GM19455 (cell line): Measurements from ENCODE around the gene ZNF605.
A peak's percentile ranks its signal among the peaks of the same experiment; 100 is the strongest.
"Not testable (repeated sequence)": the region's sequence is repeated elsewhere in the genome, so short reads cannot be mapped to it uniquely, and the experiment has no call there.

Source experiments
- ATAC-seq: cut with Tn5 transposase; IDR thresholded peaks from one replicate; pipeline ENCODE4 v1.9.1; 2021; ENCODE audit not compliant: unreplicated experiment

ZNF605 gene

DNA sequence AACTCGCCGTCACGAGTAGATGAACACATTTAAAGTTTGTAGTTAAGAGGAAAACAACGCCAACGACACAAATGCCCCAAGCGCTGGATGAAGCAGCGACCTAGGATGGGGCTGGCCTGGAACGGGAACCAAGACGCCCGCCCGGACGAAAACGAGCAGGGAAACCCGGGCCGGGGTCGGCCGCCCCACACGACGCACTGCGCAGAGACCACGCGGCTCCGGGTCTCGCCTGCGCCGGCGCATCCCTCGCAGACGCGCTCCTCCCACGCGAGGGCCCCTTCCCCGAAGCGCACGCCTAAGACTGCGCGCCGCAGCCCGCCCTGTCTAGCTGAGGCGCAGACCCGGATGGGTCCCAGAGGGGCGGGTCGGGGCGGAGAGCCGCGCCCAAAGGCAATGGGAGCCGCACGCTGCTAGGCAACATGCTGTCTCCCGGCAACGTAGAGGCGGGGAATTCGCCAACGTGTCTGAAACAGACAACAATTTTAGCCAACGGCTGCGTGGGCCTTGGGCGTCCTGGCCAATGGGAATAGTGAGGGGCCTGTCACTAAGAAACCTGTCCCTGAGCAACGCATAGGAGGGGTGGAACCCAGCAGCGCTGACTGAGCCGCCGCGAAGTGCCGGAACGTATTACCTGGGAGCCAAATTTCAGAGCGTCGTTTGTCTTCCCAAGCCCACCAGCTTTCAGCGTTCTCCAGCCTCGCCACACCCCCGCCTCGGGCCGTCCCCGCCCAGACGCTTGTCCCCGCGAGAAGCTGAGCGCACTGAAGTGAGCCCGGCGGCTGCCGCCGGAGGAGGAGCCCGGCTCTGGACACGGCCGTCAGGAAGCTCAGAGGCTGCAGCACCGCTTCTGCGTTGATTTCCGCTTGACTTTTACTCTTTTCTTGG lies 47.7 kb downstream of the ZNF605 start:
- peak; percentile 96 for ATAC-seq

GRCh38 chr12:132907789-132908144 lies 48.3 kb downstream of the ZNF605 start:
- ATAC-seq, result not testable (repeated sequence)

- no peak for ATAC-seq
These were observed 48.9 kb downstream of the ZNF605 start for GRCh38 chr12:132907216-132907615.

DNA sequence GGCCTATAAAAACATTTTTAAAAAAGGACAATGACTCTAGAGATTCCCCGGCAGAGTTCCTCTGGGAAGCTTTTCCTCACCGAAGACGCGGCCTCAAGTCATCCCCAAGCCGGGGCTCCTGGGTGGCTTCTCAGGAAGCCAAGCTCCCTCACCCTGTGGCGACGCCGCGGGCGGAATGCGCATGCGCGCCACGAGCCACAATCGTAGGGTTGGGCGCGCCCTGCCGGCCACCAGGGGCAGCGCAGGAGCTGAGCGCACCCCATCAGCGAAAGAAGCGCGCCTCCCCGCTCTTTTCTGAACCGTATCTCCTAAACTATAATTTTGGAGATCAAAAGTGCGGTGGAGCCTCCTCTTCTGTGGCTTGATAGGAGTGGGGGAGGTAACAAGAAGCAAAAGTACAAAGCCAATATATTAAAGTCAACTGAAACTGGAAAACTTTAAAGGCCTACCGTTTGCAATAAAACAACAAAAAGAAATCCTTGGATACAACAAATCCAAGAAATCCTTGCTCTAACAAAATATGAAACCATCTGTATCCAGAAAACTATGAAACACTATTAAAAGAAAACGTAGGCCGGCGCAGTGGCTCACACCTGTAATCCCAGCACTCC lies 51.3 kb downstream of the ZNF605 start:
- ATAC-seq, result no peak

- ATAC-seq, result no peak
These were observed 57.1 kb downstream of the ZNF605 start for GRCh38 chr12:132899033-132899432.

GRCh38 chr12:132888852-132889251 lies 67.3 kb downstream of the ZNF605 start:
- ATAC-seq, result no peak

DNA sequence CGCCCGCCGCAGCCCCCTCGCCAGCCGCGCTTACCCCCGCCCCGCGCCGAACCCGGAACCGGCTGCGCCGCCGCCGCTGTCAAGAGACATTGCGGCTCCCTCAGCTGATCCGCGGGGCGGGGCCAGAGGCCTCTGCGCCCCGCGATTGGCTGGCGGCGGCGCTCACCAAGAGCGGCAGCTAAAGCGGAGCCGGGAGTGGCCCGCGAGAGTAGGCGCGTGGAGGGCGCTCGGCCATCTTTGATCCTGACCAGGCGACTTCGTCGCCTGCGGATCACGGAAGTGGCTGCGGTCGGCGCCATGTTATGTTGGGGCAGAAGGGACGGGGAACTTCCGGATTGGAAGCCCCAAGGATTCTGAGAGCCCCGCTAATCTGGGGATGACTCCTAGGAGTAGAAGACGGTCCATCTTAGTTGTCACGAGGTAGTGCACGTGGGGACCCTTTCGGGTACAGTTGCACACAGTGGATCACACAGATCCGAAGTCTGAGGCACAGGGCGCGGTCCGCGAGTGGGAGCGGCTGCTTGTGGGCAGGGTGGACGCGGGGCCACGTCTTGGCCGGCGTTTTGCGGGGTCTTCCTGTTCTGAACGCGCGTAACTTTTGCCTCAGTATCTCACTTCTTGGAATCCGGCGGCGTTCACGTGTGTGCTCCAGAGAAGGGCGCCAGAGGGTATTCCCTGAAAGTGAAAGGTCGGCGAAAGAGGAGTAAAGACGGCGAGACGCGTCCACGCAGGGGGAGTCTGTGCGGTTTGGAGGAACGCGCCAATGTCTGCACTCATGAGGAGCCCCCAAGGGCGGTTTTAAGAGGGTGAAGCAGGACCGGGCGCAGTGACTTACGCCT lies 68.4 kb downstream of the ZNF605 start, which contains the start of gene CHFR:
Gene CHFR (minus strand): TSS at position 93 of the 839 bp plus-strand sequence. CDS start 277 bp downstream, outside the sequence.
- ATAC-seq, result peak; percentile 98

DNA sequence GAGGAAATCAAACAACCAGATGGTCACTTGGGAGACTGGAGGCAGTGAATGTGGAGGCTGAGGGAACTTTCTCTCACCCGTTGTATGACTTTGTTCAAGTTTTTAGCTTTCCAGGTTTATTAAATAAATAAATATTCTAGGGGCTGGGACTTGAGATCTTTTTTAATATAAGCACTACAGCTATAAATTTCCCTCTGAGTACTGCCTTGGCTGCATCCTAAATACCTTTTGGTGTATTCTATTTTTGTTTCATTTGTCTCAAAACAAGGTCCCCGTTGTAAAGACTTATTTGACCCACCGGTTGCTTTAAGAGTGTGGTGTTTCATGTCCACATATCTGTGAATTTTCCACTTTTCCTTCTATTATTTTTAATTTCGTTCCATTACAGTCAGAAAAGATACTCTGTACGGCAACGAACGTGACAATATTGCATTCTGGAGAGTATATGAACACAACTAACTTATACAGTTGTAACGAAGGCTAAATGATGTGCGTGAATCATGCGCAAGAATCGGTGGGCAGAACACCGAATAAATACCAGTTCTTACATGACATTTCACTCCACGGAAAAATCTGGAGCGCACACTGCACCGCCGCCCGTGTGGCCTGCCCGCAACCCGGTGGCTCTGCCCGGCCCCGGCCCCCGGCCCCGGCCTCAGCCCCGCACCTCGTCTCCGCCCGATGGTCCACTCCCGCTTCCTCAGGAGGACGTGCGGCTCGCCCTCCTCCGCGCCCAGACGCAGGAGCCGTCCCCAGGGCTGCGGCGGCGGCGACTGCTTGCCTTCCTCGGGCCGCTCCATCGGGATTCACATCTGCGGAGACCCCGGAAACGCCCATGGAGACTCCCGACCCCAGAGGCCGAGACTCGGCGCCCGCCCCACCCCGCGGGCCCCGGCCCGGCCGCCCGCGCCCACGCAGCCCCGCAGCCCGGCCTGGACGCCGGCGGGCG lies 69.3 kb downstream of the ZNF605 start:
- ATAC-seq, result peak; percentile 33

DNA sequence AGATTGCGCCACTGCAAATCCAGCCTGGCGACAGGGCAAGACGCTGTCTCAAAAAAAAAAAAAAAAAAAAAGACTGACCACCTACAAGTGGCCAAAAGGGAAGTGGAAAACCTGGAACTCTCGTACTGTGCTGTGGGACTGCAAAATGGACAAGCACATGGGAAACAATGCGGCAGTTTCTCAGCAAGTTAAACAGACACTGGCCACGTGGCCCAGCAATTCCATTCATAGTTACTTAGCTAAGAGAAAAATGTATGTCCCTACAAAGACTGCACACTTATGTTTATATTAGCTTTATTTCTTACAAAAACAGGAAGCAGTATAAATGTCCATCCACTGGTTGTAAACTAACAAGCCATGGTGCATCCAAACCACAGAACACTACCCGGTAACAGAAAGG lies 74.3 kb downstream of the ZNF605 start:
- ATAC-seq, result no peak

DNA sequence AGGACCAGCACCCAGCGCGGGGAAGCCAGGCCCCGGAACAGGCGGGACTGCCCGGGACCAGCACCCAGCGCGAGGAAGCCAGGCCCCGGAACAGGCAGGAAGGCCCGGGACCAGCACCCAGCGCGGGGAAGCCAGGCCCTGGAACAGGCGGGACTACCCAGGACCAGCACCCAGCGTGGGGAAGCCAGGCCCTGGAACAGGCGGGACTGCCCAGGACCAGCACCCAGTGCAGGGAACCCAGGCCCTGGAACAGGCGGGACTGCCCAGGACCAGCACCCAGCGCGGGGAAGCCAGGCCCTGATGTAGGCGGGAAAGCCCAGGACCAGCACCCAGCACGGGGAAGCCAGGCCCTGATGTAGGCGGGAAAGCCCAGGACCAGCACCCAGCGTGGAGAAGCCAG lies 81.5 kb downstream of the ZNF605 start:
- not testable (repeated sequence) for ATAC-seq

GRCh38 chr12:132874175-132874574 lies 81.9 kb downstream of the ZNF605 start:
- ATAC-seq, result no peak

DNA sequence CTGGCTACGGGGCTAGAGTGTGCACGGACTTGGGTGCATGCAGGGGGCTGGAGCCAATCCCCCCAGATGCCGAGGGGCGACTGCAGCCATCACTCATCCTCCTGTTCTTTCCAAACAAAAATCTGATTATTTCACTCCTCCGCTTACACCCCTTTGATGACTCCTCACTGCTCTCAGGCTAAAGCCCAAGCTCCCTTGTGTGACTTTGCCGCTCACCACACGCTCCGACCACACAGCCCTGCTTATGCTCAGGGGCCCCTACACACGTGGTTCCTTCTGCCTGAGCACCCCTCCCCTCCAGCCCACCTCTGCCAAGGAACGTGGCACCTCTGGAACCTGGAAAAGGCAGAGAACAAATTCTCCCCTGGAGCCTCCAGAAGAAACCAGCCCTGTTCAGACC lies 82.4 kb downstream of the ZNF605 start:
- ATAC-seq, result no peak

- no peak for ATAC-seq
These were observed 83.1 kb downstream of the ZNF605 start for GRCh38 chr12:132872975-132873421.

DNA sequence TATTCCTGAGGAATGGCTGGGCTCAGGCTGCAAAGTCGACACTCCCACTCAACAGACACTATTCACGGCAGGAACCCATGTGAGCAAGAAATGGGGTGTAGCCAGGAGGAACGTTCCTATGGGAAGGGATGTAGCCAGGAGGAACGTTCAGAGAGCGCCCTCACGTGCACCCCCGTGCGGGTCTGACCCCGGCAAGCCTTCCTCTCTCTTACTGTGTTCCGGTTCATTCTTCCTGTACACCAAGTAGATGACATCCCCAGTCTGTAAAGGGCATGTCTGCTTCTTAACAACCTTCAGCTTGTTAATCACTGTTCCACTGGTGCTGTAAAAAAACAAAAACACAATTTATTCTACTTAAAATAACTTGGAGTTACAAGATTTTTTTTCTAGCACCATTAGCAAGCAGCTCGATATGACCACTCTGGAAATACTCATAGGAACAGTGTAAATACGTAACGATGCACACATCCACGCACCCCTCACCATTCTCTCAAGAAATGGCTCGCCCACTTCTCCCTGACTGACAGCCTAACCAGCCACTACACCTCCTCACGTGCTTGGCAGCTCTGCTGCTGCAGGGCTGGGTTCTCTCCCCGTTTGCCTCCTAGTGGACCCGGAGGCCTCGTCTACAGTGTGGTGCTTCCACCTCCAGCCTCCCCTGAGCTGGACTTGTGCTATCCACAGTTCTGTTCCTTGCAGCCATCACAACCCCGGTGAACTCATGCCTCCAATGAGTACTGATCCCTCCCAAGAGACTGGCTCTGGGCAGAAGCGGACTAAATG lies 83.8 kb downstream of the ZNF605 start:
- no peak for ATAC-seq

- no peak for ATAC-seq
These were observed 86.6 kb downstream of the ZNF605 start for GRCh38 chr12:132869551-132869950.
